Testis (tissue), 2 donors: Measurements from ENCODE around the gene BHLHA9.

Experiments used
- POLR2A ChIP-seq: fragments of 450-650 bp; IDR thresholded peaks from one replicate; pipeline ENCODE4 v1.6.1; 2017; ENCODE audit warnings: antibody characterized with exemption, mild to moderate bottlenecking, moderate library complexity
- TF ChIP-seq, protein P1 (sequence below), 3 experiments: fragments of 450-650 bp in 2 of 3; fragments of 200-600 bp in 1 of 3; sonication (generic) in 1 of 3; IDR thresholded peaks; one replicate each; pipeline ENCODE4 v1.5.1; 2016 to 2019; ENCODE audit warnings: antibody characterized with exemption in 3 of 3, mild to moderate bottlenecking in 2 of 3, moderate library complexity in 1 of 3

DNA sequence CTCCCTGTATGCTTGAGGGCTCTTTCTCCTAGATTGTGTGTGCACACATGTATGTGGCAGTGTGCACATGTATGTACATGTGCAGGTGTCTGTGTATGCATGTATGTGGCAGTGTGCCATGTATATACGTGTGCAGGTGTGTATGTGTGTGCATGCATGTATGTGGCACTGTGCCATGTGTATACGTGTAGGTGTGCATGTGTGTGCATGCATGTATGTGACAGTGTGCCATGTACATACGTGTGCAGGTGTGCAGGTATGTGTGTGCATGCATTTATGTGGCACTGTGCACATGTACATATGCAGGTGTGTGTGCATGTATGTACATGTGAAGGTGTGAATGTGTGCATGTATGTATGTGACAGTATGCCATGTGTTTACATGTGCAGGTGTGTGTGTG, 43.9 kb upstream of the BHLHA9 start:
- TF ChIP-seq, protein P1, sequence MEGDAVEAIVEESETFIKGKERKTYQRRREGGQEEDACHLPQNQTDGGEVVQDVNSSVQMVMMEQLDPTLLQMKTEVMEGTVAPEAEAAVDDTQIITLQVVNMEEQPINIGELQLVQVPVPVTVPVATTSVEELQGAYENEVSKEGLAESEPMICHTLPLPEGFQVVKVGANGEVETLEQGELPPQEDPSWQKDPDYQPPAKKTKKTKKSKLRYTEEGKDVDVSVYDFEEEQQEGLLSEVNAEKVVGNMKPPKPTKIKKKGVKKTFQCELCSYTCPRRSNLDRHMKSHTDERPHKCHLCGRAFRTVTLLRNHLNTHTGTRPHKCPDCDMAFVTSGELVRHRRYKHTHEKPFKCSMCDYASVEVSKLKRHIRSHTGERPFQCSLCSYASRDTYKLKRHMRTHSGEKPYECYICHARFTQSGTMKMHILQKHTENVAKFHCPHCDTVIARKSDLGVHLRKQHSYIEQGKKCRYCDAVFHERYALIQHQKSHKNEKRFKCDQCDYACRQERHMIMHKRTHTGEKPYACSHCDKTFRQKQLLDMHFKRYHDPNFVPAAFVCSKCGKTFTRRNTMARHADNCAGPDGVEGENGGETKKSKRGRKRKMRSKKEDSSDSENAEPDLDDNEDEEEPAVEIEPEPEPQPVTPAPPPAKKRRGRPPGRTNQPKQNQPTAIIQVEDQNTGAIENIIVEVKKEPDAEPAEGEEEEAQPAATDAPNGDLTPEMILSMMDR (IDR thresholded peaks at IDR 0.05): no peak
- no peak for TF ChIP-seq POLR2A
